Adrenal gland (tissue), 12 donors: ENCODE measurements around the gene GLIS1. TPM values are rescaled to one million over a fixed set of nuclear protein-coding genes. Genes with fewer than 3 reads are reported as not detected.

Experiments
- DNase-seq, 7 donors: peaks; one replicate each; pipeline ENCODE4 v3.0.0-alpha.2; 2019 to 2020
- H3K27ac ChIP-seq, 5 donors: fragments of 200-600 bp; sonication (generic) in 4 of 5; 1 replicate in 3 of 5; 2 replicates in 2 of 5; pipeline versions ENCODE4 v1.5.1 to v1.8.0; 2016 to 2020; ENCODE audit warnings: mild to moderate bottlenecking in 1 of 5
- H3K27me3 ChIP-seq: fragments of 200-600 bp; 2 replicates; pipeline ENCODE4 v1.8.0; 2021
- H3K36me3 ChIP-seq, 2 donors: fragments of 200-600 bp; replicated peaks in 1 of 2; 1 replicate in 1 of 2; 2 replicates in 1 of 2; pipeline versions ENCODE4 v1.5.1 to v1.8.0; 2018 to 2022
- H3K4me1 ChIP-seq, 2 donors: fragments of 200-600 bp; replicated peaks in 1 of 2; 1 replicate in 1 of 2; 2 replicates in 1 of 2; pipeline versions ENCODE4 v1.5.1 to v1.8.0; 2018 to 2021
- H3K4me3 ChIP-seq, 4 donors: fragments of 200-600 bp; sonication (generic) in 3 of 4; one replicate each; pipeline ENCODE4 v1.5.1; 2016 to 2018
- H3K9me3 ChIP-seq, 3 donors: fragments of 200-600 bp; sonication (generic) in 1 of 3; replicated peaks in 1 of 3; 1 replicate in 2 of 3; 2 replicates in 1 of 3; pipeline versions ENCODE4 v1.5.1 to v1.8.0; 2016 to 2021
- POLR2A ChIP-seq, 2 donors: fragments of 450-650 bp; IDR thresholded peaks; one replicate each; pipeline ENCODE4 v1.6.1; 2017; ENCODE audit warnings: antibody characterized with exemption in 2 of 2, mild to moderate bottlenecking in 2 of 2, moderate library complexity in 1 of 2
- WGBS, 4 donors: extraction: QIAGEN DNeasy Blood & Tissue Kit in 2 of 4; methylation state at CpG; one replicate each; pipeline versions ENCODE4 v1.1.5 to v1.1.7; 2013 to 2017; 5-methylcytosine and 5-hydroxymethylcytosine counted together
- intact Hi-C, 2 donors: fragments of 100-400 bp; cut with DNase I; formaldehyde crosslinking; loops; one replicate each; pipeline versions ENCODE4 v1.14.1 to v1.15.0; 2022 to 2023
- polyA plus RNA-seq, 3 donors: library from polyadenylated mRNA; stranded (reverse); fragments of 200-250 nt in 2 of 3; fragments of 350-450 nt in 1 of 3; fragmentation: Illumina TruSeq in 1 of 3; extraction: RNeasy Lipid Tissue Mini Kit (QIAGEN cat#74804) in 1 of 3; gene quantifications; one replicate each; pipeline ENCODE4 v1.2.3, GENCODE V29; 2013 to 2014
- total RNA-seq, 9 donors: library from RNA; depleted of rRNA in 4 of 9; stranded (reverse); fragments of >200 nt in 4 of 9; fragments of 120-200 nt in 1 of 9; fragmentation: NEBNext Ultra II Directional in 1 of 9; extraction: Animal tissue kit (Norgen Biotek cat#: 25700) in 1 of 9; gene quantifications; one replicate each; pipeline versions ENCODE4 v1.1.0 to v1.2.4, GENCODE V29; 2013 to 2023
- TF ChIP-seq, protein P1 (sequence below), 6 experiments: fragments of 450-650 bp in 4 of 6; fragments of 200-600 bp in 2 of 6; sonication (generic) in 1 of 6; IDR thresholded peaks; 1 replicate in 5 of 6; 2 replicates in 1 of 6; pipeline versions ENCODE4 v1.5.1 to v1.8.0; 2016 to 2021; ENCODE audit warnings: antibody characterized with exemption in 6 of 6, mild to moderate bottlenecking in 2 of 6, moderate library complexity in 1 of 6
- donor health status: healthy with polysubstance abuse.
- donor health status: Bipolar disorder and iron deficiency.
- donor health status: DM: yes; HTN: yes; CAD: no.
- donor health status: DM: no; HTN: no; CAD: no.
- donor health status: DM: no; HTN: no; CAD: no.
- donor health status: DM: yes; HTN: yes; CAD: no.

GLIS1 gene
- total and polyA plus RNA-seq, 12 donors: 0.08 to 0.37 (median 0.14) TPM; not detected in 6

DNA sequence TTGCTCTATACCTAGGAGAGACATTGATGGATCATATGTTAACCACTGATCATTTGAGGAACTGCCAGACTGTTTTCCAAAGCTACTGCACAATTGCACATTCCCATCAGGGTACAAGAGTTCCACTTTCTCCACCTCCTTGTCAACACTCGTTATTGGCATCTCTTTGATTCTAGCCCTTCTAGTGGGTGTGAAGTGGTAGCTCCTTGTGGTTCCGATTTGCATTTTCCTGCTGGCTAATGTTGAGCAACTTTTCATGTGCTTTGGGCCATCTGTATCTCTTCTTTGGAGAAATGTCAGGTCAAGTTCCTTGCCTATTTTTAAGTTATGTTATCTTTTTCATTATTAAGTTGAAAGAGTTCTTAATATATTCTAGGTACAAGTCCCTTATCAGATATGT is 189.7 kb downstream of the GLIS1 start:
- Histone ChIP-seq H3K9me3 (no peaks in the 10 kb centered on the region), H3K4me1 (no peaks in the 10 kb centered on the region), H3K27ac (peak overlapping the region in 1 of 5 donors; percentile 86), H3K4me3 (no peak overlapping the region), H3K27me3 (no peaks in the 10 kb centered on the region), H3K36me3 (no peaks in the 10 kb centered on the region)
- 65 to 77% (median 72%) methylated on average over 2 of the region's 2 CpGs for WGBS, 4 donors
- intact Hi-C loops: no loop called here
- peak in 1 of 7 donors; percentile 8 for DNase-seq
- no peak for TF ChIP-seq POLR2A (IDR thresholded peaks at IDR 0.05)
- TF ChIP-seq, protein P1, sequence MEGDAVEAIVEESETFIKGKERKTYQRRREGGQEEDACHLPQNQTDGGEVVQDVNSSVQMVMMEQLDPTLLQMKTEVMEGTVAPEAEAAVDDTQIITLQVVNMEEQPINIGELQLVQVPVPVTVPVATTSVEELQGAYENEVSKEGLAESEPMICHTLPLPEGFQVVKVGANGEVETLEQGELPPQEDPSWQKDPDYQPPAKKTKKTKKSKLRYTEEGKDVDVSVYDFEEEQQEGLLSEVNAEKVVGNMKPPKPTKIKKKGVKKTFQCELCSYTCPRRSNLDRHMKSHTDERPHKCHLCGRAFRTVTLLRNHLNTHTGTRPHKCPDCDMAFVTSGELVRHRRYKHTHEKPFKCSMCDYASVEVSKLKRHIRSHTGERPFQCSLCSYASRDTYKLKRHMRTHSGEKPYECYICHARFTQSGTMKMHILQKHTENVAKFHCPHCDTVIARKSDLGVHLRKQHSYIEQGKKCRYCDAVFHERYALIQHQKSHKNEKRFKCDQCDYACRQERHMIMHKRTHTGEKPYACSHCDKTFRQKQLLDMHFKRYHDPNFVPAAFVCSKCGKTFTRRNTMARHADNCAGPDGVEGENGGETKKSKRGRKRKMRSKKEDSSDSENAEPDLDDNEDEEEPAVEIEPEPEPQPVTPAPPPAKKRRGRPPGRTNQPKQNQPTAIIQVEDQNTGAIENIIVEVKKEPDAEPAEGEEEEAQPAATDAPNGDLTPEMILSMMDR (IDR thresholded peaks at IDR 0.05): peak in 1 of 6 experiments; percentile 6

- DNase-seq: peak in 4 of 7 donors; percentile 2 to 10 (median 6)
- H3K36me3 ChIP-seq: no peaks in the 10 kb centered on the region
- no peak overlapping the region for H3K27ac ChIP-seq
- WGBS, 4 donors: 86 to 98% (median 92%) methylated on average over 9 to 17 of the region's 17 CpGs
- intact Hi-C loops: no loop called here
- TF ChIP-seq, protein P1 (IDR thresholded peaks at IDR 0.05): no peak
- TF ChIP-seq POLR2A (IDR thresholded peaks at IDR 0.05): no peak
- no peak overlapping the region for H3K4me3 ChIP-seq
- no peaks in the 10 kb centered on the region for H3K27me3 ChIP-seq
- no peaks in the 10 kb centered on the region for H3K4me1 ChIP-seq
- H3K9me3 ChIP-seq: no peaks in the 10 kb centered on the region
Observed at GRCh38 chr1:53548031-53548491, 190.9 kb downstream of the GLIS1 start.

DNA sequence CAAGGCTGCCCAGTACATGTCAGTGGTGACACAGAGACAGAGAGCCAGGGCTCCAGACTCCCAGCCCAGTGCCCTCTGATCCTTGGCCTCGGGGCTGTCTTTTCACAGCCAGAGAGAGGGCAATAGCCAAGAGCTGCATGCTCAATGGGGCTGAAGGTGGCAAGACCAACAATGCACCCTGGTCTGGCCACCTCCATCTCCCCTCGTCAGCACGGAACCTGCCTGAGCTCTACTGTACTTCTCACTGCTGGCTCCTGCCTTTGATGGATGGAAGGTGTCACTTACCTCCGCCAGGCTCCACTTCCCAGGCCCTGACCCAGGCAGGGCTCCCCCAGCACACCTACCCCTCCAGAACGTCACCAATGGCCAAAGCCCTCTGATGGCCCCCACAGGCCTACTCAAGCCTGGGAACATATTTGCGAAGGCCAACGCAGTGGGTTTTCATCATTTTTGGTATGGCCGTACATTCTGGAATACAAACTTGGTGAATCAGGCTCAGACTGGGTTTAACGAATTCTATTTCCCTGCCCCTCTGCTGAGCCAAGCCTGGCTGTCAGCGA is 191.7 kb downstream of the GLIS1 start:
- Histone ChIP-seq H3K27me3 (no peaks in the 10 kb centered on the region), H3K9me3 (no peaks in the 10 kb centered on the region), H3K27ac (no peak overlapping the region), H3K36me3 (no peaks in the 10 kb centered on the region), H3K4me3 (no peak overlapping the region), H3K4me1 (no peaks in the 10 kb centered on the region)
- TF ChIP-seq, protein P1 (IDR thresholded peaks at IDR 0.05): no peak
- TF ChIP-seq POLR2A (IDR thresholded peaks at IDR 0.05): no peak
- 78 to 92% (median 80%) methylated on average over 6 to 10 of the region's 10 CpGs for WGBS, 4 donors
- DNase-seq: peak in 3 of 7 donors; percentile 0 to 6 (median 4)
- intact Hi-C loops: no loop called here

GRCh38 chr1:53546409-53547155 is 192.4 kb downstream of the GLIS1 start:
- no peaks in the 10 kb centered on the region for H3K36me3 ChIP-seq
- no peak overlapping the region for H3K4me3 ChIP-seq
- WGBS, 4 donors: 76 to 96% (median 79%) methylated on average over 6 to 13 of the region's 13 CpGs

More at GRCh38 chr1:53546409-53547155, 192.4 kb downstream of the GLIS1 start:
- Histone ChIP-seq H3K27ac (no peak overlapping the region), H3K27me3 (no peaks in the 10 kb centered on the region), H3K4me1 (no peaks in the 10 kb centered on the region), H3K9me3 (no peaks in the 10 kb centered on the region)
- intact Hi-C loops: no loop called here
- peak in 4 of 7 donors; percentile 2 to 5 (median 4) for DNase-seq
- TF ChIP-seq POLR2A (IDR thresholded peaks at IDR 0.05): no peak
- TF ChIP-seq, protein P1 (IDR thresholded peaks at IDR 0.05): no peak
